GM18519 (cell line): Measurements from ENCODE around the gene OSBPL3.

Experiments
- ATAC-seq: cut with Tn5 transposase; IDR thresholded peaks from one replicate; pipeline ENCODE4 v1.9.1; 2021; ENCODE audit warnings: mild to moderate bottlenecking, moderate library complexity; ENCODE audit not compliant: unreplicated experiment, low FRiP score

Gene OSBPL3

DNA sequence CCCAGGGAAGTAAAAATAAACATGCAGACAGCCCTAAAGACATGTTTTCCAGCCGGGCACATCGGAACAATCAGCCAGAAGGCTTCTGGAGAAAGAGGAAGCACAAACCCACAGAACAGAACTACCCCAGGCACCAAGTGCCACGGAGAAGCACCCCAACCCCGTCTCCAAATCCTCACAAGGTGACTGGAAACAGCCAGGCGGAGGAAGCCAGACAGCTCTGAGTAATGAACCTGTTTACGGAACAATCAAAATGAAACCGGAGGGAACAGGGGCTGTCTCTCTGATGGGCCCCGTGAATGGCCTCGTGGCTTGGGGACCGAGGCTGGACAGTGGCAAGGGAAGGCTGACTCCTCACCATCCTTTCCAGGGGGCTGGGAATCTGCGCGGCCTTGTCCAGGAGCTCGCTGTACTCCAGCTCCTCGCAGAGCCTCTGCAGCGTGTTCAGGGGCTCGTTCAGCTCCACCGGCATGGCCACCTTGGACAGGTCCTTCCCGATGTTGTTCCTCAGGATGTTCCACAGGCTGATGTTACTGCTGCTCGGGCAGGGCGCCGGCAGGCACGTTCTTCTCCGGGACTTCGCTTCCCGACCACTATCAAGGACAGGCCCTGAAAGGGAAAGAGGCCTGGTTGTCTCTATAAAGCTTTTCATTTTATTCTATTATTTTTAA, 145.7 kb downstream of the OSBPL3 start:
- no peak for ATAC-seq

DNA sequence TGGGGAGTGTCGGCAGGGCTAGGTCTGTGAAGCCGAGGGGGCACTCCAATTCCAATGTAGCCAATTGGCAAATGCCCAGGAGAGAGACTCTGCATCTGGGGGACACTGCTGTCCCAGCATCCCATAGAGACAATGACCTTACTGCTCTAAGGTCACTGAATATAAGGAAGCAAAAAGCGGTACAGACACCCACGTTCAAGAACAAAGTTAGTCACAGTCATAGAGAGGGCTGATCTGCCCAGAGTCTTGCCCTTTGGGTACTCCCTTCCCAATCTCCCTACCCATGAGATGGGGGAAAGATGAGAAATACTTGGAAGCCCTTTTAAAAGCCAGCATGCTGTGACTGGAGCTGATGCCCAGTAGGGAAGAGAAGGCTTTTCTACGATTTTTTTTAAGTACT, 146.4 kb downstream of the OSBPL3 start:
- ATAC-seq: no peak

DNA sequence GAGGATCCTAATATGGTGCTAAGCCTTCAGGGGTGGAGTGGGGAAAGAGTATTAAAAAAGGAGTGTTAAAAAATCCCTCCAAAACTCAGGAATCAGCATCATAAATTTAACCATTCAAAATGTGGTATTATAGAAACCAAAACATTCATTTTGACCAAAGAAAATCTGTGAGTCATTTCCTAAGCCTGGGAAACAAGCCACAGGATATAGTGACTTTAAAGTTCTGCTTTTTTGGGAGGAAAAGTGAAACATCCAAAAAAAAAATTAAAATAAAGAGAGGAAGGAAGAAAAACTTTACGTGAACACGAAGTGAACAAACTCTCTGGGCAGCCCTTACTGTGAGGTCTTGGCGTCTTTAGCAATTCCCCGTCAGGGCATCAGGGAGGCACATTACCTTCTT, 148.7 kb downstream of the OSBPL3 start:
- ATAC-seq: no peak

DNA sequence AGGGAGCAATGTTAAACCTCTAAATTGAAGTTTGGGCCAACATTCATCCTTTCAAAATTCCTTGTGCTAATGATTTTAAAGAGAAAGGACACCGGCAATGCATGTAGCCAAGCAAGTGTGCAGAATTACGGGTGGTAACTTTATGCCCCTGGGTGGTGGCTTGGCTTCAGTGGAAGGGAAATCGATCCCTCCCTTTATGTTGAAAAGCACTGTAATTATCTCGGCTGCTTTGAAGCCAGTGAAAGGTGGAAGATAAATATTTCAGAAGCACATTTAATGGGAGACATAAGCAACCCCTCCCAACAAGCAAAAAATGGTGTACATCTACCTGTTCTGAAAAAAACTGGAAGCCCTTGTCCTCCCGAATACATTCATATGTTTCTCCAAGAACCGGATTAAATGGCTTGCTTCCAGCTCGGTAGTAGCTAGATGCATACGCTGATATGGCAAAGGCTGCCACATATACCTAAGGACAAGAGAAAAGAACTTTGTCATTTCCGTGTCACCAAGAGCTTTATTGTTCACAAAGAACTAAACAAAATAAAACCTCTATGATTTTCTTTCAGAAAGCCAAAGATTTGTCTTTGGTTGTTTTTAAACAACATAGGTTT, 149.4 kb downstream of the OSBPL3 start:
- ATAC-seq: no peak

DNA sequence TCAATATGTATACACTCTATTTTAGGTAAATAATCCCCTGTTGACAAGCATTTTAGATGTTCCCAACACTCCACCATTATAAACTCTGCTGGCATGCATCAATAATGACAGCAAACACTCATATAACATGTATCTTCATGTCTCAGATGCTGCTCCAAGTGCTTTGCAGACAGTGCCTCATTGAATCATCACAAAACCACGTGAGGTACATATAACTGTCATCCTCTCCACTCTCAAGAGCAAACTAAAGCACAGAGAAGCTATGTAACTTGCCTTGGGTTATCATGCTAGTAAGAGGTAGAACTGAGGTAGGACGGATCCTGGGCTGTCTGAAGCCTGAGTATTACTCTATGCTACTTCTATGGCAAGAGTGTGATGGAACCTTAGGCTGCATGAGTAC, 150.2 kb downstream of the OSBPL3 start:
- ATAC-seq: no peak

DNA sequence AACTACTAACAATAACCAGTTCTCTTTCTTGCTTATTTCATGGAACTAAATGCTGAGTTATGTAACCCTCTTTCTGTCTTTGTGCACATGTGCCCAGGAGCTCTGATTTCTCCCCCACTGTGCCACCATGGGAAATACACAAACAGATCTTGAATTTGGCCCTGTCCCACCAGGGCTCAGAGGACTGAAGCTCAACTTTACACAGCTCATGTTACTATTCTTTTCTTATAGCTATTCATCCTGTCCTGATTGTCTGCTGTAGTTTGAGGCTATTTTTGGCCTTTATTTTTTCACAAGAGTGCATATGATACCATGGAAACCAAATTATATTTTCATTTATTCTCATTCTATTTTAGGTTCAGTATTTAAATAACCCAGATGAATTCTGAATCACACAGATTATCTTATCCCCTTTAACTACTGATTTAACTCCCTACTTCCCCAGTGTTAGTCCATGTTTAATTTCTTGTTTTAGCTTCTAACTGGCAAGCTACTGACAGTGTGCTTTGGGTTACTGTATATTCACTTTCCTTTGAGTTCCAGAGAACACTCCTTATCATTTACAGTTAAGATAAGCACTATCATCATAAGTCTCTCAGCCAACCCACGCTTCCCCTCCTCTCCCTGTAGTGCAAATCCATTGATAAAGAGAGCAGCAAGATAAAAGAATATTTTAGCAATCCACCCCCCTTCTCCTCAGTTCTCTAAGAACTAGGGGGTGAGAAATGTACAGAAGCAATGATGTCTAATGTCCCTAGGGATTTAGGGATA, 150.9 kb downstream of the OSBPL3 start:
- ATAC-seq: no peak

DNA sequence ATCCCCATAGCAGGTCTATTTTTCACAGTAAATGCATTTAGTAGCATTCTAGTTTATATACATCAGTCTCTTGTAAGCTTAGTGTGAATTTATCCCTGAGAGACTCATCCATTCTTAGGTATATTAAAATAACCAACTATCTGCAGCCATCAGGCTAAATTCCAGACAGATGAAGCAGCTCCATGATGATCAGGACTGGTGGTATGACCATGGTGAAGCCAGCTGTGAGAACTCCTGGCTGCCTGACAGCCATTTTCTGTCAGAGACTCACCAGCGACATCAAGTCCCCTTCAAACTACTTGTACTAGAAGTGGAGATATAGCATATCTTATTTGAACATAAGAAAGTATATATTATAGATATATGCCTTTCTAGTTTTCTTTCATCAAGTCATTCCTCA, 152.4 kb downstream of the OSBPL3 start:
- ATAC-seq: no peak

DNA sequence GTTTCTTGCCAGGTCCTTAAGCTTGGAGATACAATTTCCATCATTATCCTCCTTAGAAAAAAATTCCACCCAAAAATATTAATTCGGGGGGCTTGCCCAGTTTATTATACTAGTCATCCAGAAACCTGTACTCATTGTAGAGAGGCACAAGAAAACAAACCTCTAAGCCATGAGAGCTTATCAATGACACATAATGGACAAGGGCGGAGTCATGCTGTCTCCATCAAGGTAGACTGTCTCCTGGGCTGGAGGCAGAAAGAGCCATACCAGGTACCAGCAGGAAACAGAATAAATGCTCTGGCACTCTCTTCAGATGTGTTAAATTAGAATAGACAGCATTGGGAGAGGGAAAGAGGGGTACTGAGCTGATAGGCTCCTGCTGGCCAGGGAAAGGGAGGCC, 153.0 kb downstream of the OSBPL3 start:
- no peak for ATAC-seq

DNA sequence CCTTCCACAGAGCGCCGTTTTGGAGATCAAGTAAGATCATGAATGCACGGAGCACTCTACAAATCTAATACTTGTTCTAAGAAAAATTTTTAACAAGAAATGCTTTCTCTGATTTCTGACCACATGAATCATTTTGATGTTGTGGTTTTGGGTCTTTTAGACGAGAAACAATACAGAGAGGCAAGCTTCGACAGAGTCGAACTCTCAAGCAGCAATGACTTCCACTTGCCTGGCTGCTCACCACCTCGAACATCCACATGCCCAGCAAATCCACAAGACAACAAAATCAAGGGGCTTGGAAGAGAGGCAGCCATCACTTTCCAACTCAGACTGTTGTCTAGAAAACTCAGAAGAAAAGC, 153.3 kb downstream of the OSBPL3 start:
- no peak for ATAC-seq

DNA sequence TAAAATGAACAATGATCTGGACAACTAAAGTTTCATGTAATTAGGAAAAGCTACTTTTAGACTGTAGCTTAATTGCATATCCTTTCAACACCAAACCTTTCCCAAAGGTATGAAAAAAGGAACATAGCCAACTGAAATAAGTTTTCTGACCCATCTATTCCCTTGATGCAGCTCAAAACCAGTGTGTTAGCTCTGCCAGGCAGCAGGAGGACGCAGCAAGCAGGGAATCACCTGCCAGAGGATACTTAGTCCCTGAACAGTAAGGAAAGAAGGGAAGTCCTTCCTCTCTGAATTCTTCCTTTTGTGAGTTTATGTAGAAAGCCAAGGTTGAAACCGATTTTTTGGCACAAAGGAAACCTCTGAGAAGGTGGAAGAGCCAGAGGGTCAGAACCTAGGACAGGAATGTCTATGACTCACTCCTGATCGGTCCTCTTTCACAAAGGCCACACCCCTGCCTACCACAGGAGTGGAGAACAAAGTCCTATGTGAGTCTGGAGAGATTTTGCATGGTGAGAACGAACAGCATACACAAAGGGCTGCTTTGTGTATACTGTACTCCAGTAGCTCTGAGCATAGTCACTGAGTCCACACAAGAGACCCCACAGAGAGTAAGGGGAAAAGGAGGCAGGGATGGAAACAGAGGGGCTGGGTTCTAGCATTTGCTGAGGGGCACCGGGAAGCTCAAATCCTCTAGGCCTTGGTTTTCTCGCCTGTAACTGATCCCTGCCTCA, 153.9 kb downstream of the OSBPL3 start:
- ATAC-seq: no peak

DNA sequence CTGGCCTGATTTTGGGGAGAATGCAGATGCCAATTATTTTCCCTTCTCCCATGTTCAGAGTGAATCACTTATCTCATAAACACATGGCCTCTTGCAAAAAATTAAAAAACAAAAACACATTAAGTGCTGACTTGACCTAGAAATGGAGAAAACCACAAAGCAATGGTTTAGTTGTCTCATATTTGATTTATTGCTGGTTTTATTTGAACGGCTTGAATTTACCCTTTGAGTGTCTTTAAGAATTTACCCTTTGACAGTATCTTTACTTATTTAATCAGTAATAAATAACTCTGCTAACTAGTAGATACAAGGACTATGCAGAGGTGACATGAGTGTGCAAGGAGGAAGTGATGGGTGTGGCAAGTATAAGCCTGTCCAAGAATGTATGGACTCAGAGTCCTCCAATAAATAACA, 154.6 kb downstream of the OSBPL3 start:
- ATAC-seq: no peak

DNA sequence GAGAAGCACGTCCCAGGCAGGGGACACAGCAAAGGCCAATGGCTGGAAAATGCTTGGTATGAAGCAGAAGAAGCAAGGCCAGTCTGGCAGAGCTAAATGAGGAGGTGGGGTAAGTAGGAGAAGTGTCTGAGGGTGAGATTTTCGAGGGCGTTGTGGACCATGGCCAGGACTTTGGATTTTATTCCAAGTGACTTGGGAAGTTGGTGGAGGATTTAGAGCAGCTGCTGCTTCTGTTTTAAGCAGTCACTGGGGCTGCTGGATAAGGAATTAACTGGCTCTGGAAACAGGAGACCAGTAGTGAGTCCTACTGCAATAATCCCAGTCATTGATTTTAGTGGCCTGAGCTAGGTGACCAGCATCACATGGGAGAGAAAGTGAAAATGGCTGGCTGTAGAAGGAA, 155.1 kb downstream of the OSBPL3 start:
- ATAC-seq: no peak

DNA sequence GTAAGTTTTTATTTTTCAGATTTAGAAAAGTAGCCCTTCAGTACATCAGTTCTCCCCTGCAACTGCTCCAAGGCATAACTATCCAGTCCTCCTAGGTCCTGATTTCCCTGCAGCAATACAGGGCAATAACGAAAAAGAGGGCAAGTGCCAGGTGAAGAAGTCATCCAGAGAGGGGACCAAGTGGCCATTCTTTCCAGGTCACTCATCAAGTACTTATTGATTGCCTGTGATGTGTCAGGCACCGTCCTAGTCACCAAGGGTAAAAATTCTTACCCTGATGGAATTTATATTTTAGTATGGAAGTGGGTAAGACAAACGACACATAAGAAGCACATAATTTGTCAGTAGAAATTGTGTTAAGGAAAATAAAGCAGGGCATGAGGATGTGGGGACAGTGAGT, 155.6 kb downstream of the OSBPL3 start:
- no peak for ATAC-seq

DNA sequence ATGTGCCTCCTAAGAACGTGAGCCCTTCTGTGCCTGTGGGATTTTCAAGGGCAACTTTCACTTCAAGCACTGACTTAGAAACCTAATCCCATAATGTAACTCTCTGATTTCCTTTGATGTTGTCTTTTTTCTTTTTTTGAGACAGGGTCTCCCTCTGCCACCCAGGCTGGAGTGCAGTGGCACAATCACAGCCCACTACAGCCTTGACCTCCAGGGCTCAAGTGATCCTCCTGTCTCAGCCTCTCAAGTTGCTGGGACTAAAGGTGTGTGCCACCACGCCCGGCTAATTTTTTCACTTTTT, 158.3 kb downstream of the OSBPL3 start:
- ATAC-seq: no peak

DNA sequence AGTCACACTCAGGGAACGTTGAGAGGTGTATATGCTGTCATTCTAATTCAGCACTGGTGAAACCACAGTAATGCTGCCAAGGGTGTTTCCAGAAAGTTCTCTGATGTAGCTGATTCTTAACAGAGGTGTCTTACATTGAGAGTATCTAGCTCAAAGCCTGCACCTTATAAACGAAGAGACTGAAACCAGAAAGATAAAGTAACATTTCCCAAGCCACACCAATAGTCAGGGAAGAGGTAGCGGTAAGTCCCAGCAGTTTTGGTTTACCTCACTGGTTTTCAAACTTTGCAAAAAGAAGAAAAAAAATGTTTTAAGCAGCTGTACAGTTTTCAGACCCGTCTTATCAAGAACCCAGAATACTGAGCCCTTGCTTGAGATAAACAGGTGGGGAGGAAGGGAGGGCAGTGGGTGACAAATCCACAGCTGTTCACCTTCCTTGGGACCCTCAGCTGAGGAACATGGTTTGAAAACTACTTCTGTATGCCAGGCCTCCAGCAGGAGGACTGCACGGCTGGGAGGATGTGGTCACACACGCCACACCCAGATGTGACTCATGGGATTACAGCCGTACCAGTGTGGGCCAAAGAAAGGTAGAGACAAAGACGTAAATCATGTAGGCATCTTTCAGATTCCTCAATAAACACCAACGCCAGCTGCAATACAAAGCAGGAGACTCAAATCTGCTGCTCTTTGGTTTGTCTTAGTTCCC, 158.8 kb downstream of the OSBPL3 start:
- peak; percentile 76 for ATAC-seq

DNA sequence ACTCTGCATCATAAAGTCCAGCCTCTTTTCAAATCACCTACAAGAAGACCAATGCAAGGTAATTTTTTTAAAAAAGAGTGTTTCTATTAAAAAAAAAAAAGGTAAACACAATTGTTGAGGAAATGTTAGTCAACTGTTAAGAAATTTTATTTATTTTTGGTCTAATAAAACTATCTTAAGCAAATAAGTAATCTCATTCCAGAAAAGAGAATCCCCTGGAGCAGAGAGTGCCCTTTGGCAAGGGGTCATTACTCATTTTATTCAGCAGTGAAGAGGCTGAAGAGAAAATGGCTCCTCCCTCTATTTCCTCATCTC, 159.3 kb downstream of the OSBPL3 start:
- no peak for ATAC-seq

DNA sequence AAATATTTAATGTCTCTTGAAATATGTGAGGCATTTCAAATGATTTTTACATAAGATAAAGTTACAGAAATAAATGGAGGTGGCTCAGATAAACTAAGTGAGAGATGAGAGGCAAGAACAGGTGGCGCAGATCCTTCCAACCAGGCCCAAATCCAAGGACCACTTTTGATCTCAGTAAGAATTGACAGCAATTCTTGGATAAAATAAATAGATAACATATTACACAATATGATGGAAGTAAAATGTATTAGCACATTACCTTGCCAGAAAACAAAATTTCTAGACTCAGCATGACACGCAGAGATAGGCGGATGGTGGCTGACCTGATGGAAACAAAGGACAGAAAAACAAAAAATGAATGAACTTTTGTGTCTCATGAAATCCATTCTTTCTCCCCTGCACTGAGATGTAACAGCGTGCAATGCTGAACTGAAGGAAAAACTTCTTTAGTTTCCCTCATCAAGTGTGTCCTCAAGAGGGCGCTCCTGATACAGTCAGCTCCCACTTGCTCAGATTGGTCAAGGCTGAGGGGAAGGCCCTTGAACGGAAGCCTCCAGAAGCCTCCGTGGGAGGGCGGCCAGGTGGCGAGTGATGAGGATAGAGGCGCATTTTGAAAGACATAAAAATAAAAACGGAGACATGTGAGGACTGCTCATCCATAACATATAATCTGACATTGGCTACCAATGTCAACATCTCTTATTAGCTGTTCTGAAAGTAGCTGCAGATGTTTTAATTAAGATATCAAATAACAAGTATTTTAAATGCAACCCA, 159.9 kb downstream of the OSBPL3 start:
- ATAC-seq: peak; percentile 53

DNA sequence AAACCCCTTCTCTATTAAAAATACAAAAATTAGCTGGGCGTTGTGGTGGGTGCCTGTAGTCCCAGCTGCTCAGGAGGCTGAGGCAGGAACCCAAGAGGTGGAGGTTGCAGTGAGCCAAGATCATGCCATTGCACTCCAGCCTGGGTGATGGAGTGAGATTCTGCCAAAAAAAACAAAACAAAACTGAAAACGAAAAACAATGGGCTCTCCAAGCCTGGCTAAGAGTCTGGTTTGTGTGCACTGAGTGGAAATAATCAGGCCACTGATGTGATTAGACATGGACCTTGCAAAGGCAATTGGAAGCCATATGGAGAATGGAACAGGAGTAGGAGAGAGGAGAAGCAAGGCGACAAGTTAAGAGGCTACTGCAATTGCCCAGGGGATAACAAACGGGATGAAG, 162.6 kb downstream of the OSBPL3 start:
- ATAC-seq: no peak

DNA sequence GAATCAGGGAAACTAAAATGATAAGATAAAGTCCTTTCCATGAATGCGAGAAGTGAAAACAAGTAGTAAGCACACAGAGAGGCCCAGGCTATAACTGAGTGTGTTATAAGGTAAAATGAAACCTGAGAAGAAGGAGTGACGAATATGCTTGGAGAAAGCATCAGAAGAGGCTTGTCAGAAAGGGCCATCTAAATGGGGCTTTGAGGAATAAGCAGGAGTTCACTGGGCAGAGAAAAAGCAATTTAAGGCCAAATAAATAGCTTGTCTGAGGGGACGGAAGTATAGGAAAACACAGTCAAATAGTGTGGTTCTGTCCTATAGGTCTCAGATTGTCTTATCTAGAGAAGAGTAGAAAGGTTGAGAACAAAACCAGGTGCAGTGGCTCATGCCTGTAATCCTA, 163.1 kb downstream of the OSBPL3 start:
- no peak for ATAC-seq

DNA sequence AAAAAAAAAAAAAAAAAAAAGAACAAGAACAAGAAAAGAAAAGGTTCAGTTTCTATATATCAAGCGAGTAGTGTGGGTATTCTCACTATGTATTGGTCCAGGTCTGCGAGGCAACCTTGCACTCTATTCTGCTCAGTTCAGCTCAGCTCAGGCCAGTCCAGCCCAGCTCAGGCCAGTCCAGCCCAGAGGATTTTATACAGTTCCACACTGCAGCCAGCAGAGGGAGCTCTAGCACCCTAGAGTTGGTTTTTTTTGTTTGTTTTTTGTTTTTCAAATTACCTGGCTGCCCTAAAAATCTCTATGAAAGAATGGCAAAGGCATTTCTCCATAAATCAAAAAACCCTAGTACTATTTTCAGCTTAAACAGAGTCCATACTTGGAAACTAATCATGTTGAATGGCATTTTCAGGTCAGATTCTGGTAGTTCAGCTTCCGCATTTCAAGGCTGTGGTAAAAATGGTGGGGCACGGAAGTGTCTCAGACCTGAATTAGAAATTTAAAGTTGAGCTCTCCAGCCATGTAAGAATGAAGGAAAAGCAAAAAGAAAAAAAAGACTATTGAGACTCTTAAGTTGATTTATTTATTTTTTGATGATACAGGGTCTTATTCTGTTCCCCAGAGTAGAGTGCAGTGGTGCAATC, 167.6 kb downstream of the OSBPL3 start:
- no peak for ATAC-seq
